ENCODE measurements around the gene ANKMY1. TPM values are rescaled to one million over a fixed set of nuclear protein-coding genes. Genes with fewer than 3 reads are reported as not detected.
A peak's percentile ranks its signal among the peaks of the same experiment; 100 is the strongest.

ANKMY1 gene
- total RNA-seq, 2 donors from 2014 or later, result 15.4 to 22.1 TPM

- peak overlapping the region in 1 of 2 donors; percentile 77 for H3K27ac Mint-ChIP-seq
- H3K36me3 Mint-ChIP-seq, result no peaks in the 10 kb centered on the region
- DNase-seq (ENCODE audit: low spot score in 2 of 2), result peak; percentile 2 to 47
- H3K9me3 Mint-ChIP-seq, result peaks cover 0 to under 1% of the 10 kb centered on the region in 2 donors
- no peak for ATAC-seq
Measured at GRCh38 chr2:240431661-240432424, 125.9 kb downstream of the ANKMY1 start.

GRCh38 chr2:240431271-240431660 lies 126.5 kb downstream of the ANKMY1 start:
- ATAC-seq (no peak), DNase-seq (ENCODE audit: low spot score in 2 of 2) (peak; percentile 1 to 48)
- H3K27ac Mint-ChIP-seq, result no peak overlapping the region
- H3K36me3 Mint-ChIP-seq, result no peaks in the 10 kb centered on the region
- H3K9me3 Mint-ChIP-seq, result peaks cover 4 to 7% of the 10 kb centered on the region in 2 donors

GRCh38 chr2:240430595-240430994 lies 127.2 kb downstream of the ANKMY1 start:
- H3K27ac Mint-ChIP-seq, result no peak overlapping the region
- ATAC-seq (no peak), DNase-seq (ENCODE audit: low spot score in 2 of 2) (peak; percentile 1 to 48)
- peaks cover 10 to 12% of the 10 kb centered on the region in 2 donors for H3K9me3 Mint-ChIP-seq
- H3K36me3 Mint-ChIP-seq, result peaks cover 0 to 7% of the 10 kb centered on the region in 2 donors

- peaks cover 11 to 12% of the 10 kb centered on the region in 2 donors for H3K9me3 Mint-ChIP-seq
- no peak overlapping the region for H3K27ac Mint-ChIP-seq
- peaks cover 1 to 13% of the 10 kb centered on the region in 2 donors for H3K36me3 Mint-ChIP-seq
- ATAC-seq (no peak), DNase-seq (ENCODE audit: low spot score in 2 of 2) (peak; percentile 2 to 28)
Measured at GRCh38 chr2:240429872-240430491, 127.8 kb downstream of the ANKMY1 start.

Other genes with a start within 250 kb of the ANKMY1 start
- gene GPC1, start 122.3 kb downstream of the ANKMY1 start, total RNA-seq, result 1 to 10 TPM; 1.6 to 5.5 TPM
- 1 to 10 TPM; 3.8 to 5.4 TPM for gene DUSP28, start 2.4 kb upstream of the ANKMY1 start, total RNA-seq
- gene RNPEPL1, start 10.5 kb upstream of the ANKMY1 start, total RNA-seq, result 10 to 100 TPM; 22.6 to 51.2 TPM
- gene CAPN10, start 28.7 kb upstream of the ANKMY1 start, total RNA-seq, result 10 to 100 TPM; 28.9 to 39.0 TPM
- gene GPR35, start 67.5 kb upstream of the ANKMY1 start, total RNA-seq, result 1 to 10 TPM; 1.5 to 7.9 TPM
- not detected for gene AQP12B, start 124.9 kb upstream of the ANKMY1 start, total RNA-seq
- not detected for gene AQP12A, start 133.9 kb upstream of the ANKMY1 start, total RNA-seq